HepG2 (cell line): ENCODE measurements around the gene ZNRD2. TPM values are rescaled to one million over a fixed set of nuclear protein-coding genes. Genes with fewer than 3 reads are reported as not detected.

ENCODE experiments used
- ATAC-seq: fragments of 200-7000 bp; cut with Tn5 transposase; 3 replicates; pipeline ENCODE4 v1.9.1; 2020; ENCODE audit warnings: mild to moderate bottlenecking, moderate library complexity
- BruUV-seq: library from RNA; stranded (reverse); fragments of 400-500 nt; replicated peaks from 2 replicates; lab custom pipeline; 2021; lab: Mats Ljungman, UMichigan
- CTCF ChIA-PET: fragments of 300-600 bp; formaldehyde crosslinking; extraction: SDS; loops from one replicate; lab custom pipeline; 2021; ENCODE audit warnings: low total read pairs, inconsistent platforms, low intra/inter-chr PET ratio; lab: Yijun Ruan, JAX
- POLR2A ChIA-PET: fragments of 350-600 bp; sonication (Branson Sonifier 250); formaldehyde crosslinking; loops from one replicate; lab custom pipeline; 2020; ENCODE audit warnings: antibody characterized with exemption, inconsistent platforms; lab: Yijun Ruan, JAX
- DNase-seq: peaks from one replicate; pipeline ENCODE4 v3.0.0-alpha.2; 2015; ENCODE audit warnings: low spot score
- FAIRE-seq: peaks from 3 replicates; lab custom pipeline; 2011; peaks lifted over from hg19 to GRCh38; lab: Jason Lieb, UNC
- H2AFZ ChIP-seq: one replicate; pipeline ENCODE4 v1.6.1; 2011; ENCODE audit warnings: low read length, inconsistent platforms
- H3K27ac ChIP-seq: fragments of 300-600 bp; 3 replicates; pipeline ENCODE4 v1.8.0; 2011; ENCODE audit warnings: mixed run types, mild to moderate bottlenecking, mixed read lengths, low read length, inconsistent platforms; ENCODE audit not compliant: insufficient read depth; ENCODE audit errors: extremely low read length
- H3K27me3 ChIP-seq, 2 experiments: fragments of 200-600 bp in 1 of 2; 2 replicates in 1 of 2; 3 replicates in 1 of 2; pipeline versions ENCODE4 v1.6.0 to v1.8.0; 2011; ENCODE audit warnings: low read length in 2 of 2, mild to moderate bottlenecking in 2 of 2, moderate library complexity in 2 of 2, inconsistent platforms in 1 of 2; ENCODE audit not compliant: insufficient read depth in 2 of 2, control insufficient read depth in 1 of 2
- H3K36me3 ChIP-seq, 2 experiments: fragments of 200-600 bp in 1 of 2; replicated peaks in 1 of 2; 2 replicates in 1 of 2; 3 replicates in 1 of 2; pipeline versions ENCODE4 v1.5.1 to v1.8.0; 2011; ENCODE audit warnings: low read length in 2 of 2, inconsistent platforms in 1 of 2; ENCODE audit not compliant: insufficient read depth in 2 of 2, control insufficient read depth in 1 of 2
- H3K4me1 ChIP-seq: 2 replicates; pipeline ENCODE4 v1.5.1; 2012; ENCODE audit warnings: low read length, inconsistent platforms; ENCODE audit not compliant: insufficient read depth
- H3K4me2 ChIP-seq: 2 replicates; pipeline ENCODE4 v1.6.0; 2011; ENCODE audit warnings: low read depth, low read length, inconsistent platforms
- H3K4me3 ChIP-seq, 3 experiments: fragments of 200-600 bp in 1 of 3; sonication (generic), shearing (Covaris generic) in 1 of 3; replicated peaks in 1 of 3; 2 replicates each; pipeline ENCODE4 v1.5.1; 2011 to 2016; ENCODE audit warnings: low read length in 3 of 3, inconsistent platforms in 2 of 3, low read depth in 2 of 3, mild to moderate bottlenecking in 2 of 3, control low read depth in 1 of 3, mixed read lengths in 1 of 3; ENCODE audit not compliant: insufficient read depth in 1 of 3
- H3K79me2 ChIP-seq: one replicate; pipeline ENCODE4 v1.6.1; 2011; ENCODE audit warnings: low read length, inconsistent platforms; ENCODE audit not compliant: insufficient read depth
- H3K9ac ChIP-seq: 2 replicates; pipeline ENCODE4 v1.6.0; 2011; ENCODE audit warnings: mild to moderate bottlenecking, low read depth, low read length, inconsistent platforms; ENCODE audit not compliant: insufficient read depth
- H3K9me3 ChIP-seq: 2 replicates; pipeline ENCODE4 v1.5.1; 2012; ENCODE audit warnings: mild to moderate bottlenecking, low read length
- H4K20me1 ChIP-seq: 2 replicates; pipeline ENCODE4 v1.6.0; 2011; ENCODE audit warnings: inconsistent platforms, mild to moderate bottlenecking, low read length, moderate library complexity; ENCODE audit not compliant: insufficient read depth
- AGO2 ChIP-seq: fragments of 200-400 bp; formaldehyde crosslinking; optimal IDR thresholded peaks from 2 replicates; pipeline ENCODE3; 2017; ENCODE audit warnings: mild to moderate bottlenecking, low read depth, low read length, moderate library complexity
- NR2F6 ChIP-seq, 2 experiments: IDR thresholded peaks; 2 replicates each; pipeline ENCODE4 v1.6.1; 2016; ENCODE audit warnings: antibody characterized with exemption in 1 of 2, mild to moderate bottlenecking in 1 of 2
- RBM22 ChIP-seq: fragments of 200-400 bp; formaldehyde crosslinking; optimal IDR thresholded peaks from 2 replicates; pipeline ENCODE3; 2017; ENCODE audit warnings: mild to moderate bottlenecking, low read length, moderate library complexity
- RELA ChIP-seq: sonication (generic); formaldehyde crosslinking; IDR thresholded peaks from 2 replicates; pipeline ENCODE4 v1.4.0; 2020; ENCODE audit warnings: missing genetic modification reagents
- SETDB1 ChIP-seq: sonication (generic); formaldehyde crosslinking; IDR thresholded peaks from 2 replicates; pipeline ENCODE4 v1.5.1; 2020; ENCODE audit warnings: missing genetic modification reagents, mild to moderate bottlenecking, borderline replicate concordance
- WGBS: methylation state at CpG from one replicate; pipeline ENCODE4 v1.1.6; 2017; ENCODE audit warnings: low lambda C conversion rate; 5-methylcytosine and 5-hydroxymethylcytosine counted together
- in situ Hi-C: cut with HindIII; loops from 2 replicates; pipeline ENCODE4 v1.10.0; 2017; ENCODE audit warnings: low pct_unique_long_range_greater_than_20kb; ENCODE audit not compliant: extremely low pct_ligation_motif_present
- intact Hi-C: fragments of 100-400 bp; cut with micrococcal nuclease; formaldehyde crosslinking; loops from one replicate; pipeline ENCODE4 v1.10.0; 2022; ENCODE audit not compliant: unreplicated experiment
- polyA plus RNA-seq, 8 experiments: library from polyadenylated mRNA; depleted of rRNA in 3 of 8; stranded (reverse) in 7 of 8; unstranded in 1 of 8; fragments of >200 nt; fragmentation: Illumina TruSeq in 4 of 8; extraction: Trizol in 4 of 8; gene quantifications; 2 replicates each; pipeline versions ENCODE4 v1.2.1 to v1.2.3, GENCODE V29; 2011 to 2016; ENCODE audit warnings: low read depth in 4 of 8, missing spikeins in 1 of 8, mixed read lengths in 1 of 8; ENCODE audit not compliant: insufficient read depth in 1 of 8
- total RNA-seq, 5 experiments: library from RNA; depleted of rRNA; stranded (reverse); fragments of >200 nt; fragmentation: Illumina TruSeq; extraction: Trizol; gene quantifications; 2 replicates each; pipeline ENCODE4 v1.2.3, GENCODE V29; 2016; ENCODE audit warnings: low read depth in 1 of 5
- TF ChIP-seq, protein P1 (sequence below), 2 experiments: fragments of 450-650 bp in 1 of 2; sonication (generic) in 1 of 2; formaldehyde crosslinking in 1 of 2; IDR thresholded peaks; 2 replicates each; pipeline versions ENCODE4 v1.6.1 to v1.8.0; 2016 to 2022; ENCODE audit warnings: antibody characterized with exemption in 1 of 2, mild to moderate bottlenecking in 1 of 2, missing genetic modification reagents in 1 of 2

The ZNRD2 gene
- total and polyA plus RNA-seq, 2 of the 13 experiments (the other 11 are each of a cell fraction or from before 2014, with no cell fraction given): 29.2 to 34.0 TPM

GRCh38 chr11:65535102-65535501 is 35.2 kb upstream of the ZNRD2 start:
- intact Hi-C loops: no loop called here
- ATAC-seq: no peak

More at GRCh38 chr11:65535102-65535501, 35.2 kb upstream of the ZNRD2 start:
- POLR2A ChIA-PET: interaction anchor here (1.4 kb wide), 1 partner anchor 10 kb away, joined by 4 read pairs; the partner anchor contains the start of gene SCYL1
- no peak overlapping the region for H2AFZ ChIP-seq
- CTCF ChIA-PET: no interaction called here
- peaks cover 2% of the 10 kb centered on the region for H3K79me2 ChIP-seq
- 100% methylated on average over 6 of the region's 9 CpGs for WGBS
- TF ChIP-seq RELA (no peak), NR2F6 (IDR thresholded peaks at IDR 0.05) (no peak), NR2F6 (CRISPR knock-in tag; IDR thresholded peaks at IDR 0.05) (no peak), AGO2 (peak; percentile 47), SETDB1 (CRISPR knock-in tag) (no peak), RBM22 (no peak)
- TF ChIP-seq, protein P1, sequence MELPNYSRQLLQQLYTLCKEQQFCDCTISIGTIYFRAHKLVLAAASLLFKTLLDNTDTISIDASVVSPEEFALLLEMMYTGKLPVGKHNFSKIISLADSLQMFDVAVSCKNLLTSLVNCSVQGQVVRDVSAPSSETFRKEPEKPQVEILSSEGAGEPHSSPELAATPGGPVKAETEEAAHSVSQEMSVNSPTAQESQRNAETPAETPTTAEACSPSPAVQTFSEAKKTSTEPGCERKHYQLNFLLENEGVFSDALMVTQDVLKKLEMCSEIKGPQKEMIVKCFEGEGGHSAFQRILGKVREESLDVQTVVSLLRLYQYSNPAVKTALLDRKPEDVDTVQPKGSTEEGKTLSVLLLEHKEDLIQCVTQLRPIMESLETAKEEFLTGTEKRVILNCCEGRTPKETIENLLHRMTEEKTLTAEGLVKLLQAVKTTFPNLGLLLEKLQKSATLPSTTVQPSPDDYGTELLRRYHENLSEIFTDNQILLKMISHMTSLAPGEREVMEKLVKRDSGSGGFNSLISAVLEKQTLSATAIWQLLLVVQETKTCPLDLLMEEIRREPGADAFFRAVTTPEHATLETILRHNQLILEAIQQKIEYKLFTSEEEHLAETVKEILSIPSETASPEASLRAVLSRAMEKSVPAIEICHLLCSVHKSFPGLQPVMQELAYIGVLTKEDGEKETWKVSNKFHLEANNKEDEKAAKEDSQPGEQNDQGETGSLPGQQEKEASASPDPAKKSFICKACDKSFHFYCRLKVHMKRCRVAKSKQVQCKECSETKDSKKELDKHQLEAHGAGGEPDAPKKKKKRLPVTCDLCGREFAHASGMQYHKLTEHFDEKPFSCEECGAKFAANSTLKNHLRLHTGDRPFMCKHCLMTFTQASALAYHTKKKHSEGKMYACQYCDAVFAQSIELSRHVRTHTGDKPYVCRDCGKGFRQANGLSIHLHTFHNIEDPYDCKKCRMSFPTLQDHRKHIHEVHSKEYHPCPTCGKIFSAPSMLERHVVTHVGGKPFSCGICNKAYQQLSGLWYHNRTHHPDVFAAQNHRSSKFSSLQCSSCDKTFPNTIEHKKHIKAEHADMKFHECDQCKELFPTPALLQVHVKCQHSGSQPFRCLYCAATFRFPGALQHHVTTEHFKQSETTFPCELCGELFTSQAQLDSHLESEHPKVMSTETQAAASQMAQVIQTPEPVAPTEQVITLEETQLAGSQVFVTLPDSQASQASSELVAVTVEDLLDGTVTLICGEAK (IDR thresholded peaks at IDR 0.05): no peak
- TF ChIP-seq, protein P1 (CRISPR knock-in tag; IDR thresholded peaks at IDR 0.05): no peak
- in situ Hi-C loops: no loop called here
- no peaks in the 10 kb centered on the region for H3K27me3 ChIP-seq
- H3K4me2 ChIP-seq: no peak overlapping the region
- peaks cover 28 to 62% of the 10 kb centered on the region in 2 experiments for H3K36me3 ChIP-seq
- H3K9ac ChIP-seq: no peak overlapping the region
- no peak for DNase-seq
- no peak overlapping the region for H3K27ac ChIP-seq
- H4K20me1 ChIP-seq: no peaks in the 10 kb centered on the region
- peaks cover 1% of the 10 kb centered on the region for H3K4me1 ChIP-seq
- BruUV-seq: no TSS peak
- no peaks in the 10 kb centered on the region for H3K9me3 ChIP-seq
- no peak overlapping the region for H3K4me3 ChIP-seq
- no peak for FAIRE-seq
